ENCODE data around the gene PROB1.
"Not testable (repeated sequence)": the region's sequence is repeated elsewhere in the genome, so short reads cannot be mapped to it uniquely, and the experiment has no call there.

PROB1 gene

GRCh38 chr5:139377226-139377625 is 17.7 kb downstream of the PROB1 start:
- no peak for DNase-seq

GRCh38 chr5:139376364-139376763 is 18.5 kb downstream of the PROB1 start:
- DNase-seq, result no peak

DNA sequence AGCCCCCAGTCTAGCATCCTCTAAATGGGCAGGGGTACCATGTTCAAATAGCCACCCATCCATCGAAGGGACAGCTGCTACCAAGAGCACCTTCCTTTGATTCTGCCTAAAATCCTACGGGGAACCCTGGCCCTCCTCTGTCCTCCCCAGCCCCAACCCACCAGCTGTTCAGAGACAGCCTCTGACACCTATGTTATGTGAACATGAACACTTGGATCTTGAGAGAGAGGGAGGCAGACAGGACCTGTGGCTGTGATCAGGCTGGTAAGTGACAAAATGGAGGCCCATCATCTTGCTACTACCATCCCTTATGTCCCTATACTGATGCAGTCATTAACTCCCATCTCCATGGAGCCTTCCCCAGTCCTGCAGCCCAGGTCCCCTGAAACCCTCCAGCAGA is 20.0 kb downstream of the PROB1 start:
- no peak for DNase-seq

DNA sequence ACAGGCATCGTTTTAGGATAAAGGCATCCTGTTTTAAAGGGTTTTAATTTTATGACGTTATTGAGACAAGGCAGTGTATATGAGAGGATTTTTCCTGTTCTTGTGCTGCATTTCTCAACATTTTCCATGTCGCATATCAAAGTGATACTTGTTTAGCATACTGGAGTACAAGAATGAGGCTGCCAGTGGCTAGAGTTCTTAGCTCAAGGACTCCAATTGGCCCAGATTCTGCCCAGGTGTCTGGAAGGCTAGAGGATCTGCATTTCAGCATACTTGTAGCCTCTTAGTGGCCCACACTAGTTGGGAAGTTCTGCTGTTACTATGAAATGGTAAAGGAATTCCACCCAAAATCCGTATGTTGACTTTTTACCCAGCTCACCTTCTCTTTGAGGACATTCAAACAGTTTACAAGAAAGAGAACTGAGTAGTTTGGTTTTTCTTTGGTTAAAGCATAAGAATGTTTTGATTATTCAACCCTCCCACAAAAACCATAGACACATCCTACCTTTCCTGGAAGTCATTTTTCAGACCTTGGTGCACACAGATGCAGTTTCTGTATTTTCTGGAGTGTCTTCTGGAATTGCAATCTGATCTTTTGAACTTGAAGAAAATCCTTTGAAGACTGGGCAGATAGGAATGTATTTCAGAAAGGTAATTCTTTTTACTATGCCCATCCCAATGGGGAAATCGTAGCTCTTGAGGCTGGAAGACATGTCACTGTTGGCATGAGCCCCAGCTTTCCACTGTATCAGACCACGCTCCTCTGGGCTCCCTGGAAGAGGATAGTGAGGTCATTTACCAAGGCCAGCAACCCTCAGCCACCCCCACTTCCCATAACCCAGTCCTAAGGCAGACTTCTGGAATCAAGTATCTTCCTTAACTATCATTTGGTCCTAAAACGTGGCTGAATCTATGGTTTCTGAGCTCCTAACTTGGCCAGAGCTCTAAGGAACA is 23.1 kb downstream of the PROB1 start:
- no peak for DNase-seq

DNA sequence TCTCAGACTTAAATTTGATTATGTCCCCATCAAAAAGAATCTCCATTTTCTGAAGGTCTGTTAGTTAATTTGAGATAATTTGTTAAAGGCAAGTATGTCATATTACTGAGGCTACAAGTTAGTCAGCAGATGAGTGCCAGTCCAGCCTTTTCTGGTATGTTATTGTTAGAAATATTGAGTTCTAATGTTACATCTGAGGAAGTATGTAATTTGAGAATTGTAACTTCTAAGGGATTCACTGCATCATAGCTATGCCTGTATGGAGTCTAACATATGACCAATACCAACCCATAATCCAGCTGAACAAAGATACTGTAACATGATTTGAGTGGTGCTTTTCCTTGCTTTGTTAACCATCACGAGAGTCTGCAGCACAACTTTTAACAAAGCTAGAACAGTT is 25.7 kb downstream of the PROB1 start:
- no peak for DNase-seq

- no peak for DNase-seq
Observed at GRCh38 chr5:139368613-139369012, 26.3 kb downstream of the PROB1 start.

- DNase-seq, result no peak
Observed at GRCh38 chr5:139364466-139364865, 30.4 kb downstream of the PROB1 start.

- DNase-seq, result no peak
Observed at GRCh38 chr5:139363937-139364336, 31.0 kb downstream of the PROB1 start.

GRCh38 chr5:139361835-139362429 is 33.0 kb downstream of the PROB1 start:
- no peak for DNase-seq

DNA sequence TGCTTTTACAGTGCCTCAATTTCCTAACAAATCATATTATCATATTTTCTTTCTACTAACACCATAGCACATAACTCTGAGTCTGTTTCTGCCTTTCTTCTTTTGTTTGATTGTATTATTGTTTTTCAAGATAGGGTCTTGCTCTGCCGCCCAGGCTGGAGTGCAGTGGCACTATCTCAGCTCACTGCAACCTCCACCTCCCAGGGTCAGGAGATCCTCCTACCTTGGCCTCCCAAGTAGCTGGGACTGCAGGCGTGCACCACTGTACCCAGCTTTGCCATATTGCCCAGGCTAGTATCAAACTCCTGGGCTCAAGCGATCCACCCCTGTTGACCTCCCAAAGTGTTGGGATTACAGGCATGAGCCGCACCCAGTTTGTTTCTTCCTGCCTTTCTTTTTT is 34.5 kb downstream of the PROB1 start:
- no peak for DNase-seq

GRCh38 chr5:139358064-139358463 is 36.8 kb downstream of the PROB1 start:
- no peak for DNase-seq

GRCh38 chr5:139355900-139356299 is 39.0 kb downstream of the PROB1 start:
- DNase-seq, result not testable (repeated sequence)

- no peak for DNase-seq
Observed at GRCh38 chr5:139354186-139354585, 40.7 kb downstream of the PROB1 start.

GRCh38 chr5:139347863-139348262 is 47.0 kb downstream of the PROB1 start:
- DNase-seq, result not testable (repeated sequence)

DNA sequence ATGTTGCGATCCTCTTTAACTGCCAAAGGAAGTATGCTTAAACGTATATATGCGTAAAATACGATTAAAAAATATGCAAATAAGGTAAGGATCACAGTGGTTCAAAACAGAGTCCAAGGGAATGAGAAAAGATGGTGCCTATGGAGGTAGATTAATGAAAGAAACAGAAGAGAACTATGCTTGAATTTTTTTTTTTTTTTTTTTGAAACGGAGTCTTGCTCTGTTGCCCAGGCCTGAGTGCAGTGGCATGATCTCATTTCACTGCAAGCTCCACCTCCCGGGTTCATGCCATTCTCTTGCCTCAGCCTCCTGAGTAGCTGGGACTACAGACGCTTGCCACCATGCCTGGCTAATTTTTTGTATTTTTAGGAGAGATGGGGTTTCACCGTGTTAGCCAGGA is 49.5 kb downstream of the PROB1 start:
- not testable (repeated sequence) for DNase-seq

DNA sequence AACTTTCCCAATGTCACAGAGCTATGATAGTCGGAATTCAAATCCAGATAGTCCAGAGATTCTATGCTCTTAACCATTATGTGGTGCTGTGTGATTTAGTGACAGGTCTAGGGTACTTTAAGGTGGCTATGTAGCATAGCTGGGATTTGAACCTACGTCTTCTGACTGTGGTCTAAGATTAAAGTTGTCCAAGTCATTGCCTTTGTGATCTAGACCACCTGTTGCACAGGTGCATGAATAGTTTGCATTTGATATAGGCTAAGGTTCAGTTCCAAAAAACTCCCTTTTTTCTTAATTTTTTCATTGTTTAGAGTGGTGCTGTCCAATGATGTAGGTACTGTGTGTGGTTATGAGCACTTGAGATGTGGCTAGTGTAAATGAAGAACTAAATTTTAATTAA is 50.7 kb downstream of the PROB1 start:
- DNase-seq, result no peak

DNA sequence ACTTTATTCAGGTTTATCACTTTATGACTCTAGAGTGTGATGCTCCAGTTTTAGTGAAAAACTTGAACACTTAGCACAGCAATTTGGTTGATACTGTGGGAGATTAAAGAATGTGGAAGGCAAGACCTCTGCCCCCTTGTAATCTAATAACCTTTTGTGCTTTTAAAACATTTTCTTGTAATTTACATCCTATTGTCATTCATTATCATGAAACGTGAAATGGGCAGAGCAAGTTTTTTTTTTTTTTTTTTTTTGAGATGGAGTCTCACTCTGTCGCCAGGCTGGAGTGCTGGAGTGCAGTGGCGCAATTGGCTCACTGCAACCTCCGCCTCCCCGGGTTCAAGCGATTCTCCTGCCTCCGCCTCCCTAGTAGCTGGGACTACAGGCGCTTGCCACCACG is 51.4 kb downstream of the PROB1 start:
- DNase-seq, result no peak

- no peak for DNase-seq
Observed at GRCh38 chr5:139342423-139342723, 52.5 kb downstream of the PROB1 start.

- peak; percentile 99 for DNase-seq
Observed at GRCh38 chr5:139341689-139342422, 53.0 kb downstream of the PROB1 start, which contains the start of gene PAIP2. Gene PAIP2 (plus strand): TSS chr5:139341854. CDS start chr5:139363785, 21,931 bp downstream.

- no peak for DNase-seq
Observed at GRCh38 chr5:139341187-139341688, 53.7 kb downstream of the PROB1 start.
